GM21529 (cell line): Measurements from ENCODE around the gene PIK3C3.
"Not testable (repeated sequence)": the region's sequence is repeated elsewhere in the genome, so short reads cannot be mapped to it uniquely, and the experiment has no call there.

Experiments
- ATAC-seq: cut with Tn5 transposase; IDR thresholded peaks from one replicate; pipeline ENCODE4 v1.9.1; 2021; ENCODE audit not compliant: unreplicated experiment

Gene PIK3C3

DNA sequence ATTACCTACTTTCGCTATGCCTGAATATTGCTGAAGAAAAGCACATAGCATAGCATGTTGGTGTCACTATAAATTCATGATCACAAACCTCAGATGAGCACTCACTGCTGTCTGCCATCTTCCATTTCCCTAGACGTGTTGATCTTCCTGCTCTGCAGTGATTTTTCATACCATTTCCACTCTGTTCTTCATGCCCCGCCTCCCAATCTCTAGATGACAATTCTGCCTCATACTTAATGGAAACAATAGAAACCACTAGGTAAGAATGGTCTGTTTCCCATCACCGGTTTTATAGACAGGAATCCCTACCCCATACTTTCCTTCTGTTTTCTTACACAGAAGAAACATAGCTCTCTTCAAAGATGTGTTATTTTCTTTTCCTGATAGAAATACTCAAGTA lies 63.8 kb downstream of the PIK3C3 start:
- ATAC-seq = no peak

DNA sequence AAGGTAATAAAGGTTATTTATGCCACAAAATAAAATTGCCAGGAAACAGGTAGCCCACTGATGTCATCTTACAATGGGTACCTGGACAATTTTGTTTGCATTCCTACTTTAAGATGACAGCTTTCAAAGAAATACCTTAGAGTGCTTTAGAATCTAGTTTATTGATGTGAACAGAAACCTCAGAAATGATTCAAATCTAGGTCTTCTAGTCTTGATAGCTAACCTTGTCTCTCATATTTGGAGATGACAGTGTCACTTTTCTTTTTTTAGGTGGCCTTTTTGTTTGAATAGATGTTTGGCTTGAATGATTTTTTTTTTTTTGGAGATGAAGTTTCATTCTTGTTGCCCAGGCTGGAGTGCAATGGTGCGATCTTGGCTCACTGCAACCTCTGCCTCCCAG lies 69.1 kb downstream of the PIK3C3 start:
- ATAC-seq = no peak

DNA sequence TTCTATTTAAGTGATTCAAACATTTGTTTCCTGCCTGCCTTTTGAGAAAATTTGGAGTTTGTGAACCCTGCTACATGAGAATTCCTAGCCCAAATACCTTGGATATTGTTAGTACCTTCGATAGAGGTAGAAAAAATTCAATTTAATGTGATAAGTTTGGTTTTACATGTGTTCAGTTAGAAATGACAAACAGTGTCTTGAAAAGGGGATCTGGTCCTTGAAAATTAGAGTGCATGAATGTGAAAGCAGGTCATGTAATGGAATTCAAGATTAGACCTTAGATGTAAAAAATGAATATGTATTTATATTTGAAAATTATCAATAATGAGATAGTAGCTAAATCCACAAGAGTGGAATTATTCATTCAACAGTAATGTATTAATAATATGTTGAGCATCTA lies 70.5 kb downstream of the PIK3C3 start:
- peak; percentile 29 for ATAC-seq

DNA sequence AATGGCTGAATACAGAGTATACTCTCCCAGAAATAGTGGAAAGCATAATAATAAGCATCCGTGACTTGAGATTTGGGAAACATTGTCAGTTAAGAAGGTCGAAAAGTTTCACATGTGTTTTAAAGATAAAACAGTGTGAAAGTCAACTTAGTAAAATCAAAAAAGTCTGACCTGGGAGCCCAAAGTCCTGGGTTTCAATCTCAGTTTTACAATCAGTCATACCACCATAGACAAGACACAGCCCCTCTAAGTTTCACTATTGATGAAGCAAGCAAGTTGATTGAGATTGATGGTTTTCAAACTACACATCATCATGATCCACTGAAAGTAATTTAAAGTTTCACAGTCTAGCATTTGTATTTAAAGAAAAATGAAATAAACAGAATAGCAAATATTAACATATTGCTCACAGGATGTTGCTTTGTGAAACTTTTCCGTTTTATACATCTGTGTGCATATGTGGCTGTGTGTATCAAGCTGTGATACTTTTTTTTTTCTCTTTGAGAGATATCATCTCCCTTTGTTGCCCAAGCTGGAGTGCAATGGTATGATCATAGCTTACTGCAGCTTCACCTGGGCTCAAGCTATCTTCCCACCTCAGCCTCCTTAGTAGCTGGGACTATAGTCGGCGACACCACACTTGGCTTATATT lies 71.1 kb downstream of the PIK3C3 start:
- peak; percentile 91 for ATAC-seq

DNA sequence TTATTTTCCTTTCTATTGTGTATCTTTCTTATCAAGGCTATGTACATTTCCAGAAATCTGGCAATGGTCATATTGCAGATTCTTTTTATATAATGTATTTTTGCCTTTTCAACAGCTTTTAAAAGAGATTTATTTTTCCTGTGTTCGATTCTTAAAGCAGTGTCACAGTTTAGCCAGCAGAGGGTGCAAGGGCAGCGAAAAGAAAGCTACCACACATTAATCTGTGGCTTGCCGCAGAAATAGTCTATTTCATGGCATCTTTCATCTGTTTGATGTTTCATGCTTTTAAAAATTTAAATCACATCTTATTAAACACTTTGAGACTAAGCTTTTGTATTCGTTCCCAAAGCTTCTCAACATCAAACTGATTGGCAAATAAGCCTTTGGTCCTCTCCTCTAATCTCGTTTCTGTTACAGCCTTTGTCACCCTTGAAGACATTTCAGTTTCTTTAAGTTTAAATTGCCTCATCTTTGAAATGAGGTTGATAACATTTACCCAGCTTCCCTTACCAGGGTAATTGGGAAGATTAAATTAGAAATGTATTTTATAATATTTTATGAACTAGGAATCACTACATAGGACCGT lies 73.3 kb downstream of the PIK3C3 start:
- no peak for ATAC-seq

DNA sequence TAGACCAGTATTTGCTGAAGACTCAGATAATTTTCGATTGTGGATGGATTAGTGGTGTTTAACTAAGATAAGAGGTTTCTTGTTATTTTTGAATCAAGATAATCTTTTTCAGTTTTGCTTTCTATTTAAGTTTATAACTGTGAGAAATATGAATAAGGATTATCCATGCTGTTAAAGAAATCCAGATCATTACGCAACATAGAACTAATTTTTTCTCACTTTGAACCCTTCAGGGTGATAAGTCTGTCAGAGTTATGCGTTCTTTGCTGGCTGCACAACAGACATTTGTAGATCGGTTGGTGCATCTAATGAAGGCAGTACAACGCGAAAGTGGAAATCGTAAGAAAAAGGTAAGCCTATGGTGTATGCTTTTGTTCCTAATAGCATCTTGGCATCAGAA lies 74.1 kb downstream of the PIK3C3 start:
- no peak for ATAC-seq

DNA sequence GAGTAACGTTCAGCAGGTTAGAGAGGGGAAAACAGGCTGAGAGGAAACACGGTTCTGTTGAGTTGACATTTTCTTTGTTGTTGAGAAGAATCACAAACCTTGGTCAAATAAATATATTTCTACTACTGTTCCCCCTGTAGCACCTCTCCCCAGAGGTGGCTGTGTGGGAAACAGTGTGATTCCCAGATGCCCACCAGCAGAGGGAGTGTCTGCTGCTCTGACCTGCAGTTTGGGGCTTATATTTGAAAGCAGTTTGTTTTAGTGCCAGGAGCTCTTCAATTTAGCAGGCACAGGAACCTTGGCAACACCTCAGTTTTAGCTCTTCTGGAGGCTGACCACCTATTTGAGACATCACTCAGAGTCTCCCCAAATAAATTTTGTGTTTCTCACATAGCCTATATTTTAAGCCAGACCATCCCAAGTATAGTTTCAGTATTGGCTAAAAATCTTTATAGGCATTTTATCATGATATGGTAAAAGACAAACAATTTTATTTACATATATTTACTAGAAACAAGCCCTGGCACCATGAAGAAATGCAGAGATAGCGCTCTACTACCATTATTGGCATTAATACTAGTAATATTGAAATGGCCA lies 75.7 kb downstream of the PIK3C3 start:
- ATAC-seq = no peak

DNA sequence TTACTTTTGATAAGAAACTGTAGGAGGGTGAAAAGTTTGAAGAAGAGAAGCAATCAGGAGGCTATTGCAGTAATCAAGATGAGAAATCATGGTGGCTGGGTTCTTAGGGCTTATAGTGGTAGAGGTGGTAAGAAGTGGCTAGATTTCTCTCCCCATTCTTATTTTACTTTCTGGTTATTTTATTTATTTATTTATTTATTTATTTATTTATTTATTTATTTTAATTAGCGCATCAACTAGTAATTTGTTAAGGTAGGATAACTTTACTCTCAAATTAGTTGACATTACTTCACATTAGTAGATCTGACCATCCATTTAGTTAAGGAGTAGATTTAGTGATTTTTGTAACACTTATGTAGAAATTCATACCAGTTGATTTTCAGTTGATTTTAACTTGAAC lies 77.4 kb downstream of the PIK3C3 start:
- no peak for ATAC-seq

DNA sequence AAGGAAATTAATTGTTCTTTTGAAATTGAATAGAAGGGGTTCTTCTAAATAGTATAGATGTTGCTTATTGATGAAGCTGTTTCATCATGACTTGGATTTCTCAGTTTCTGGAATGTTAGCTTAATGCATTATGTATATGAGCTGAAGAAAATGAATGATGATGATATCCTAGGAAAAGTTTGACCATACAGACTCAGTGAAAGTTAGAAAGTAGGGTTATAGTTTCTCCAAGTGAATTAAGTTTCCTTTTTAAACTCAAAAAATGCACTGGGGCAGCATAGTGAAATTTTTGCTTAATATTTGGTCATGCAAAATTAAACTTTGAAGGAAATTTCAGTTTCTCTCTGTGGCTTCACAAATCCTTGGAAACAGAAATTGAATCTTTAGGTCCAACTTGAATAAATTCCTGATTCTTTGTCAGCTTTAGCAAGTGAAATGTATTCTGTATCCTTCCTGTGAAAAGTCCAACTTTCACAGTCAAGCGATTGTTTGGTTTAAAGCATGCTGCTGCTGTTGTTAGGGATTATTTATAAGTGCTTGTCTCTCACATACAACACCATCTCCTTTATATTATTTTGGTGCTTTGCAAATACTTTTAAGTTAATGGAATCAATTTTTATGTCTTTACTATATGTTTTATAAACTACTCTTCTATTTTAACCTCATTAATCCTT lies 78.2 kb downstream of the PIK3C3 start:
- no peak for ATAC-seq

DNA sequence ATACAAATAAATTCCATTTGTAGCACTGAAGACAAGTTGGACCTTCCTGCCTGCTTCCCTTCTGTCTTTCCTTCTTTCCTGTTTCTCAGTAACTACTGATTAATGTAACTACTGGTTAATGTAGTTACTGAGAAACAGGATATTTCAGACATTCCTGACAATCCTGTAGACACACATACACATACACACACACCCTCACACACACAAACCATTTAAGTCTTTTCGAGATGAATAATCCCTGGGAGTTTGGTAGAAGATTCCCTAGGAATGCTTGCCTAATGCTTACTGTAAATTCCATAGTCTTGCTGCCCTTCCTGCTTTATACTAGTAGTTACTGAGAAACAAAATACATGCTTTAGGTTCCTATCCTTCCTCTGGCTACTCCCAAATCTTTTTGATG lies 83.9 kb downstream of the PIK3C3 start:
- ATAC-seq = no peak

DNA sequence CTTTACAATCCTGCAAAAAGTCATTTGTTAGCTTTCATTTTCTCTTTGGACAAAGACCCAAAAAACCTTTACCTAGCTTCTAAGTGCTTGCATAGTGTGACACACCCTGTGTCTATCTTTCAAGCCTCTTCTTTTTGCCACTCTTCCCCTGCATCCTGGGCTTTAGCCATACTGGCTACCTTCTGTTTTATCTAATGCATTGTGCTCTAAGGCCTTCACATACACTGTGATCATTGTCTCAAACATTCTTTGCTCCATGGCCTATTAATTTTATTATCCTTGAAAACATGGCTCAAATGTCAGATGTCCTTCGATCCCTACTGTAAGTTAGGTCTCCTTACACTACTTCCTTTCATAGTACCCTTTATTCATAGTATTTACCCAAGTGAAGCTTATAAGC lies 84.4 kb downstream of the PIK3C3 start:
- ATAC-seq = no peak

DNA sequence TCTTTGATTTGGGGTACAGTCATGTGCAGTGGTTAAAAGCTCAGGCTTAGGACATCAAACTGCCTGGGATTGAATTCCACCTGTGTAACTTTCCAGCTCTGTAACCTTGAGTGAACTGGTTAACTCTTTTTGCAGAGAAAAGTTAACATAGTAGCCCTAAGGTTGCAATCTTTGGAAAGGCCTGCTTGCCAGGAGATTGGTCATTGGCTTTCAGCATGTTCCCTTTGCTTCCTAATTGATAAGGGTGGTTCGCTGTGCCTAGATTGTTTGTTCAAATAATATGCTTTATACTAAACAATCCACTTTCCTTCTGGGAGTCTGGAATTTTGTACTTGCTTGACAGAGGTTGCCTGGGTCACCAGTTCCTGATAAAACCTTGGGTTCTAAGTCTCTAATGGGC lies 86.8 kb downstream of the PIK3C3 start:
- no peak for ATAC-seq

DNA sequence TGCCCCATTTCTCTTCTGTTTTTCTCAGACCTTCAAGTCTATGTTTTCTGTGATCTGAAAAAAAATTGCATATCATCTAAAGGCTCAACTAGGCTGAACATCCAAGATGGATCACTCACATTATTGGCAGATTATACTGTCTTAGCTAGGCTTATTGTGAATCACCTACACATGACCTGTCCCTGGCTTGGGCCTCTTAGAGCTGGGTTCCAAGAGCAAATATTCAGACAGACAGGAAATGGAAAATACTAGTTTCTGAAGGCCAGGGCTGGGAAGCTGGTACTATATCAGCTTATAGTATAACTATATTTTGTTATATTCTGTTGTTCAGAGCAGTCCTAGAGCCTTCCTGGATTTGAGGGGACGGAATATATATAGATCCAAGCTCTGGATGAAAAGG lies 90.3 kb downstream of the PIK3C3 start:
- ATAC-seq = no peak

DNA sequence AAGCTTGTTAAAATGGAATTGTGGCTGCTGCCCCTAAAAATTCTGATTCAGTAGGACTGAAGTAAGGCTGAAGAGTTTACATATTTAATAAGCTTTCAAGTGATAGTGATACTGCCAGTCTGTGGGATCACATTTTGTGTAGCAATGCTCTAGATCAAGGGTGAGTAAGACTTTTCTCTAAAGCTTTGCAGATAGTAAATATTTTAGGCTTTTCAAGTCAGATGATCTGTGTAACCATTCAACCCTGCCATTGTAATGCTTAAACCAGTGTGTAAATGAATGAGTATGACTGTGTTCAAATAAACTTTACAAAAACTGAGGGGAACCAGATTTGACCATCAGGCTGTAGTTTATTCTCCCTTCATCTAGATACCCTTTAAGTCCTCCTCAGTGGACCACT lies 92.7 kb downstream of the PIK3C3 start:
- no peak for ATAC-seq

DNA sequence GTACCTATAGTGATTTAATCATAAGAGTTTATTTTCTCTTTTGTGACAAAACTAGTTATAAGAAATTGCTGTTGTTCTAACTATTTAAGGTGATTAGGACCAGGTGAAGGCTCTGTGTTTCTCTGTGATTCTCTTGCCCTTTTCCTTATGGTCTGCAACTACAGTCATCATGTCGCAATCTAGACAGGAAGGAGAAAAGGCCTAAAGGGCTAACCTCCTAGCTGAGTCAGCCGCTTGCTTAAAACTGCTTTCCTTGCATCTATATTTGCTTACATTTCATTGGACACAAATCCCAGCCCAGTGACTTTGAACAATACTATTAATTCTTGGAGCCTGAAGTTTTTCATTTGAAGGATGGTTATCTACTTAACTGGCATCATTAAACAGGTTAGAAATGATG lies 93.1 kb downstream of the PIK3C3 start:
- ATAC-seq = no peak

DNA sequence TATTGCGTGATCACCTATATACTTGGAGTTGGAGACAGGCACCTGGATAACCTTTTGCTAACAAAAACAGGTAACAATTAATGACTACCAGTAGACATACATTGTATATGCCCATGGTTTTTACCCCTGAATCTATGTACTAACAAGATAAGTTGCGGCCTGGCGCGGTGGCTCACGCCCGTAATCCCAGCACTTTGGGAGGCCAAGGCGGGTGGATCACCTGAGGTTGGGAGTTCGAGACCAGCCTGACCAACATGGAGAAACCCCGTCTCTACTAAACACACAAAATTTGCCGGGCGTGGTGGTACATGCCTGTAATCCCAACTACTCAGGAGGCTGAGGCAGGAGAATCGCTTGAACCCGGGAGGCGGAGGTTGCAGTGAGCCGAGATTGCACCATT lies 94.5 kb downstream of the PIK3C3 start:
- not testable (repeated sequence) for ATAC-seq

DNA sequence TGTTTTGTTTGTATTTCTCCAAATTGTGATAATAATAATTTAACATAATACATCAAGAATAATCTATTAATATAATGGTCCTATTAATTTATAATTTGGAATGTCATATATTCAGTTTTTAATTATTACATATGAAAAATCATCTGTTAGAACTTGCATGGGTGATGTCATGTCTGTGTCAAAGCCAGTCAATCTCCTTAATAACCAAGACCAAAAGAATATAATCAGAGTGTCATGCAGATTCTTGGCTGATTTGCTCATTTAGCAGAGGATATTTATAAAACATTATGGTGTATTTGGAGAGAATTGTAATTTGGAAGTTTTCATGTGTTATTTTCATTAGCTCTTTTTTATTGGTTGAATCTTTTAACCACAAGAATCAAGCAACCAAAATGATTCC lies 96.4 kb downstream of the PIK3C3 start:
- no peak for ATAC-seq

DNA sequence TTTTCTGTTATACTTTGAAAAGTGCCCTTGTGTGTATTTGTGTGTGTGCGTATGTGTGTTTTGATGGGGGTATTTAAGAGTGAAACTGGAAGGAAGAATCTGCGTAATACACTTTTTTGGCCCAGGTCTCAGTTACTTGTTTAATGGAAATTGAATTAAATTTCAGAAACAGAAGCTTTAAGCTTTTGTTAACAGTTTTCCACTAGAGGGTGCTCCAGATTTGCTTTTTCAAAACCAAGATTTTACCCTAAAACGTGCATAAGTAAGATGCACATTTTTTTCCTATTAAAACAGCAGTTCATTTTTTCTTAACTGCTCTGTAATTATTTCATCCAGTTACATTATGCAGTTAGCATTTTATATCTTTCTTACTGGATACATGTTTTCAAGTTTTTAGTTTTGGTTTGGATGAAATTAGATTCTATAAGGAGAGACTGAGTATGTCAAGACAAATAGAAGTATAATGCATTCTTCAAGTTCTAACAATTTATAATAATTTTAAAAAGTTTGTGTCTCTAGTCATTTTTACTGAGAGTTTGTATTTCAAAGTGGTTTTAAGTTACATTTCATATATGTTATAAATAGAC lies 97.2 kb downstream of the PIK3C3 start:
- no peak for ATAC-seq

DNA sequence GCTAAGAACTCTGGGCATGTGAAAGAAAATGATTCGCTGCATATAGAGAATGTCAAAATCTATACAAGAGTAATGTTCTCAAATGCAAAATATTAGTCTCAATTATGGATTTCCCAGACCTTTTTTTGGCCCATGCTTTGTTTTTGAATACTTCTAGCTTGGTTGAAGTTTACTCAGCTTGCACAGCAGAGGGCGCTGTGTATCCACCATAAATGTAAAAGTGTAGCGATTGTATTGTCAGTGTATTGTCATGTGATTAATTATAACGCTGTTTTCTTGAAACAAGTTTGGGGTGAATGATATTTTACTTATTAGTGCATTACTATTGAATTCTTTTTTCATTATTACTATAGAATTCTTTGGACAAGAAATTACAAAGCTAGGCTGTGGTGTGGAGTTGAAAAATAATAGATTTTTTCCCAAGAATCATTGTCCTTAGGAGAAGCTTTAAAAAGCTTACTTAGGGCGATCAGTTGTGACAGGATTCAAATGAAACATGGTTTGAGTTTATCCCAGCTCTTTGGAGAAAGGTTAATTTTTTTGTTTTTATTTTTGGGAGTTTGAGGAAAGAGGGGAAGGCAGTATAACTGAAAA lies 98.3 kb downstream of the PIK3C3 start:
- ATAC-seq = peak; percentile 87

DNA sequence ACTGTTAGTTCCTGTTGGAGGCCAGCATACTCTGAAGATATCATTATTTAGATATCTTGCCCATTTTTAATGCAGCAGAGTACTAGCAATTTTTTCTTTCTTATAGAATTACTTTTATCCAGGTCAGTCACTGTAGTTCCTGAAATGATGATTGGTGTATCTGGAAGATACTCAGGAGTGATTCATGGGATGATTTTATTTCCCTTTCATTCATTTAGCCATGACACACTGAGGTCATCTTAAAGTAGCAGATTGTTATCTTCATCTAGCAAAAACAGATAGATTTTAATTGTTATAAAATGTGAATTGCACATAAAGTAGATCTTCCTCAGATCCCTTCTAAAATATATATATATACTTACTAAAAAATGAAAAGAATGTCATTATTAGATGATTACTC lies 109.1 kb downstream of the PIK3C3 start:
- no peak for ATAC-seq

DNA sequence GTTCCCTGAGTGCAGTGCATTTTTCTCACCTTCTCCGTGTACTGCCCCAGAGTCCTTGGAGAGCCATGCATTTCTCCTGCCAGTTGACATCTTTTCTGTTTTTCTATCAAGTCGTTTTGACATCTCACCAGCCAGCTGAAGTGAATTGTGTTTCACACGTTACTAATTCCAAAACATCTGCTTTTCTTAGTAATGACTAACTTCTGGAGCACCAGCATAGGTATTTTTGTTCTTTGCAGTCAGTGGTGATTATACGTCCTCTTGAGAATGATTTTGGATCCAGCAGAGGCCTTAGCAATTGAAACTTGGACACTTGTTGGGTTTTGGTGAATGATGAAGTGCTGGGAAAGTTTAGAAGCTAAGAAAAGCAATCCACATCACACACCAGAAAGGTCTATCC lies 112.5 kb downstream of the PIK3C3 start:
- ATAC-seq = no peak

DNA sequence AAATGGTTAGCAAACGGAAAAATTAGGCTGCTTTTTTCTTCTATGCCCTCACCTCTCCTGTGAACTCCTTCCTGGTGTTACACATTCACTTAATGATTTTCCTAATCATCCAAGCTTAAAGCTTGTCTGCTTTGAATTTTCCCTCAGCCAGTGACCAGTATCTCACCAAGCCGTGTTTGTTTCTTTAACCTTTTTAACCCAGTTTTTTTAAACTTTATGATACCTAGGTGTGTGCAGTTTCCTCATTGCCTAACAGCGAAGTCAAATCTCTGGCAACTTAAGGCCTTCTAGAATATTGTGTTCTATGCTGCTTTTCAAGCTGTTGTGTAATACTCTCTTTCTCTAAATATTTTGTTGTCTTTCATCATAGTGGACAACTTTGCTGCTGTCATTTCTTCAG lies 113.0 kb downstream of the PIK3C3 start:
- ATAC-seq = no peak
